Measurements from ENCODE around the gene DPP6. TPM values are rescaled to one million over a fixed set of nuclear protein-coding genes. Genes with fewer than 3 reads are reported as not detected.

DPP6 gene
- total RNA-seq, 1 donor from 2014 or later, result 2.2 TPM

GRCh38 chr7:154584352-154585252 is 532.4 kb downstream of the DPP6 start:
- Mint-ChIP-seq H3K4me3 (no peak overlapping the region), H3K36me3 (ENCODE audit: low read depth) (no peaks in the 10 kb centered on the region), H3K4me1 (no peaks in the 10 kb centered on the region), H3K27me3 (ENCODE audit: low read depth) (peaks cover 6% of the 10 kb centered on the region), H3K9me3 (no peaks in the 10 kb centered on the region), H3K27ac (ENCODE audit: unreplicated experiment) (no peak overlapping the region)
- TF ChIP-seq CTCF (conservative IDR thresholded peaks at IDR 0.05), result peak; percentile 67
- no peak for DNase-seq (ENCODE audit: low read depth, low spot score)

- Mint-ChIP-seq H3K36me3 (ENCODE audit: low read depth) (no peaks in the 10 kb centered on the region), H3K9me3 (no peaks in the 10 kb centered on the region), H3K27ac (ENCODE audit: unreplicated experiment) (no peak overlapping the region), H3K27me3 (ENCODE audit: low read depth) (no peaks in the 10 kb centered on the region), H3K4me3 (no peak overlapping the region), H3K4me1 (no peaks in the 10 kb centered on the region)
- no peak for TF ChIP-seq CTCF (conservative IDR thresholded peaks at IDR 0.05)
- DNase-seq (ENCODE audit: low read depth, low spot score), result no peak
Observed at GRCh38 chr7:154587792-154588191, 535.6 kb downstream of the DPP6 start.

DNA sequence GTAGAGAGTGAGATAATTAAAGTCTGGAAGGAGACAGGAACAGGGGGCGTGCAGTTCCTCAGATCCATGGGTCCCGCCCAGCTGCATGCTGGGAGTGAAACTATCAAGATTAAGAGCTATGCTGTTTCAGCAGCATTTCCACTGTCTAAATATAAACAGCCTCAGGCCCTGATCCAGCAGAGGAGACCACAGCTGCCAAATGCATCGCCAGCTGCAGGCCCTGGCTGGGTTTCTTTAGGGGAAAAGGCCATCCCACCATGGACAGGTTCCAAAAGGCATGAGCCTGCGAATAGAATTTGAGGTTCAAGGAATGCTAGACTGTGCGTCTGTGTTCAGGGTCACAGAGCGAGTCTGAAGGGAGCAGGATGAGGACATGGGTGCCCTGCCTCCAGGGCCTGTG is 539.3 kb downstream of the DPP6 start:
- DNase-seq (ENCODE audit: low read depth, low spot score), result no peak
- no peaks in the 10 kb centered on the region for H3K36me3 Mint-ChIP-seq (ENCODE audit: low read depth)

DNA sequence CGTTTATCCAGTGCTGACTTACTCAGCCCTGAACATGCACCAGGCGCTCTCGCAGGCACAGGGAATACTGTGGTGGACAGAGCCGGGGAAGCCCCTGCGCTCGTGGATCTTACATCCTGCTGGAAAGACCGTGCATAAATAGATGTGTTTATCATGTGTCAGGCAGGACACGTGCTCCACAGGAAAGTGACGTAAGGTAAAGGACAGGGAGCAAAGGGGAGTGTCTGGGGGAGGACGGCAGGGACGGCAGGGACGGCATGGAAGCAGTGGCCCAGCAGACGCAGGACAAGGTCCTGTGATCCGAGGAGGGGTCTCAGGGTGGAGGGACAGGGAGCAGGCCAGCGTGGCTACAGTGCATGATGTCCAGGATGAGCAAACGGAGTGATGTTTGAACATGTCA is 540.2 kb downstream of the DPP6 start:
- Mint-ChIP-seq H3K36me3 (ENCODE audit: low read depth) (no peaks in the 10 kb centered on the region), H3K27me3 (ENCODE audit: low read depth) (peaks cover 3% of the 10 kb centered on the region), H3K4me1 (no peaks in the 10 kb centered on the region), H3K27ac (ENCODE audit: unreplicated experiment) (peak overlapping the region; percentile 12), H3K9me3 (no peaks in the 10 kb centered on the region), H3K4me3 (no peak overlapping the region)
- TF ChIP-seq CTCF (conservative IDR thresholded peaks at IDR 0.05), result no peak
- DNase-seq (ENCODE audit: low read depth, low spot score), result no peak

More for the DNA sequence above, 539.3 kb downstream of the DPP6 start:
- Mint-ChIP-seq H3K4me1 (no peaks in the 10 kb centered on the region), H3K9me3 (no peaks in the 10 kb centered on the region), H3K4me3 (no peak overlapping the region), H3K27ac (ENCODE audit: unreplicated experiment) (no peak overlapping the region), H3K27me3 (ENCODE audit: low read depth) (peaks cover 3% of the 10 kb centered on the region)
- TF ChIP-seq CTCF (conservative IDR thresholded peaks at IDR 0.05), result no peak

GRCh38 chr7:154598396-154598795 is 546.2 kb downstream of the DPP6 start:
- peaks cover 5% of the 10 kb centered on the region for H3K4me1 Mint-ChIP-seq
- H3K9me3 Mint-ChIP-seq, result no peaks in the 10 kb centered on the region
- H3K4me3 Mint-ChIP-seq, result no peak overlapping the region
- no peak for DNase-seq (ENCODE audit: low read depth, low spot score)
- no peak for TF ChIP-seq CTCF (conservative IDR thresholded peaks at IDR 0.05)
- H3K27me3 Mint-ChIP-seq (ENCODE audit: low read depth), result peaks cover 6% of the 10 kb centered on the region
- H3K27ac Mint-ChIP-seq (ENCODE audit: unreplicated experiment), result no peak overlapping the region
- H3K36me3 Mint-ChIP-seq (ENCODE audit: low read depth), result no peaks in the 10 kb centered on the region
